Gastrocnemius medialis (tissue), 4 donors: Measurements from ENCODE around the gene SCNN1G. TPM values are rescaled to one million over a fixed set of nuclear protein-coding genes. Genes with fewer than 3 reads are reported as not detected.

Source experiments
- ATAC-seq, 2 donors: fragments of 150-250 bp; one replicate each; pipeline ENCODE4 v1.9.1; 2016
- DNase-seq, 2 donors: peaks; one replicate each; pipeline ENCODE4 v3.0.0-alpha.2; 2019
- H3K27ac ChIP-seq, 4 donors: fragments of 200-600 bp; sonication (generic); 1 replicate in 1 of 4; 2 replicates in 3 of 4; pipeline ENCODE4 v1.5.1; 2016 to 2018; ENCODE audit warnings: mild to moderate bottlenecking in 2 of 4, moderate library complexity in 1 of 4
- H3K27me3 ChIP-seq, 3 donors: fragments of 200-600 bp; sonication (generic) in 2 of 3; 1 replicate in 1 of 3; 2 replicates in 2 of 3; pipeline versions ENCODE4 v1.5.1 to v1.6.0; 2016 to 2019; ENCODE audit warnings: mild to moderate bottlenecking in 1 of 3, moderate library complexity in 1 of 3
- H3K36me3 ChIP-seq, 2 donors: fragments of 200-600 bp; sonication (generic) in 1 of 2; one replicate each; pipeline ENCODE4 v1.5.1; 2017 to 2018
- H3K4me1 ChIP-seq, 2 donors: fragments of 200-600 bp; sonication (generic) in 1 of 2; one replicate each; pipeline ENCODE4 v1.5.1; 2016 to 2017; ENCODE audit warnings: mild to moderate bottlenecking in 2 of 2
- H3K4me3 ChIP-seq, 4 donors: fragments of 200-600 bp; sonication (generic) in 3 of 4; 1 replicate in 1 of 4; 2 replicates in 3 of 4; pipeline ENCODE4 v1.5.1; 2016 to 2019; ENCODE audit warnings: mild to moderate bottlenecking in 2 of 4
- H3K9me3 ChIP-seq, 3 donors: fragments of 200-600 bp; sonication (generic) in 2 of 3; 1 replicate in 1 of 3; 2 replicates in 2 of 3; pipeline ENCODE4 v1.5.1; 2016 to 2019
- POLR2A ChIP-seq, 2 donors: fragments of 450-650 bp; IDR thresholded peaks; one replicate each; pipeline ENCODE4 v1.6.1; 2017; ENCODE audit warnings: antibody characterized with exemption in 2 of 2, mild to moderate bottlenecking in 2 of 2, moderate library complexity in 2 of 2
- in situ Hi-C, 4 donors: fragments of 200-750 bp; cut with MboI; loops; one replicate each; pipeline versions ENCODE4 v1.15.0 to v1.8.0; 2017; ENCODE audit warnings: low sequenced_read_pairs in 4 of 4
- intact Hi-C: fragments of 100-400 bp; cut with DNase I; formaldehyde crosslinking; loops from one replicate; pipeline ENCODE4 v1.15.1; 2023; ENCODE audit warnings: low total_unique reads
- total RNA-seq, 4 donors: library from RNA; depleted of rRNA; stranded (reverse); fragments of >200 nt; gene quantifications; one replicate each; pipeline versions ENCODE4 v1.1.0 to v1.2.3, GENCODE V29; 2016
- TF ChIP-seq, protein P1 (sequence below), 5 experiments: fragments of 450-650 bp in 3 of 5; fragments of 200-600 bp in 2 of 5; sonication (generic) in 2 of 5; IDR thresholded peaks in 4 of 5; conservative IDR thresholded peaks in 1 of 5; 1 replicate in 4 of 5; 2 replicates in 1 of 5; pipeline ENCODE4 v1.5.1; 2016 to 2019; ENCODE audit warnings: antibody characterized with exemption in 5 of 5, mild to moderate bottlenecking in 3 of 5, moderate library complexity in 3 of 5

Gene SCNN1G
- total RNA-seq, 4 donors from 2014 or later: 0.58 TPM; not detected in 3

DNA sequence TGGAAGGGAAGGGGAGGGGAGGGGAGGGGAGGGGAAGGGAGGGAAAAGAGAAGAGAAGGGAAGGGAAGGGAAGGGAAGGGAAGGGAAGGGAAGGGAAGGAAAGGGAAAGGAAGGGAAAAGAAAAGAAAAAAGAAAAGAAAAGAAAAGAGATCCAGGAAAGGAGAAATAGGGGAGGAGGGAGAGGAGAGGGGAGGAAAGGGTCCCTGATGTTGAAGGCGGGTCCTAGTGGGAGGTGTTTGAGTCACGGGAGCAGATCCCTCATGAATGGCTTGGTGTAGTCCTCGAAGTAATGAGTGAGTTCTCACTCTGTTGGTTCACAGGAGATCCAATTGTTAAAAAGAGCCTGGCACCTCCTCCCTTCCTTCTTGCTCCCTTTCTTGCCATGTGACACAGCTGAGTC lies 26.4 kb upstream of the SCNN1G start:
- Histone ChIP-seq H3K4me1 (no peaks in the 10 kb centered on the region), H3K4me3 (no peak overlapping the region), H3K27ac (no peak overlapping the region), H3K9me3 (no peaks in the 10 kb centered on the region), H3K27me3 (no peaks in the 10 kb centered on the region), H3K36me3 (no peaks in the 10 kb centered on the region)
- TF ChIP-seq, protein P1, sequence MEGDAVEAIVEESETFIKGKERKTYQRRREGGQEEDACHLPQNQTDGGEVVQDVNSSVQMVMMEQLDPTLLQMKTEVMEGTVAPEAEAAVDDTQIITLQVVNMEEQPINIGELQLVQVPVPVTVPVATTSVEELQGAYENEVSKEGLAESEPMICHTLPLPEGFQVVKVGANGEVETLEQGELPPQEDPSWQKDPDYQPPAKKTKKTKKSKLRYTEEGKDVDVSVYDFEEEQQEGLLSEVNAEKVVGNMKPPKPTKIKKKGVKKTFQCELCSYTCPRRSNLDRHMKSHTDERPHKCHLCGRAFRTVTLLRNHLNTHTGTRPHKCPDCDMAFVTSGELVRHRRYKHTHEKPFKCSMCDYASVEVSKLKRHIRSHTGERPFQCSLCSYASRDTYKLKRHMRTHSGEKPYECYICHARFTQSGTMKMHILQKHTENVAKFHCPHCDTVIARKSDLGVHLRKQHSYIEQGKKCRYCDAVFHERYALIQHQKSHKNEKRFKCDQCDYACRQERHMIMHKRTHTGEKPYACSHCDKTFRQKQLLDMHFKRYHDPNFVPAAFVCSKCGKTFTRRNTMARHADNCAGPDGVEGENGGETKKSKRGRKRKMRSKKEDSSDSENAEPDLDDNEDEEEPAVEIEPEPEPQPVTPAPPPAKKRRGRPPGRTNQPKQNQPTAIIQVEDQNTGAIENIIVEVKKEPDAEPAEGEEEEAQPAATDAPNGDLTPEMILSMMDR (IDR thresholded peaks at IDR 0.05 in 4 of 5, conservative IDR thresholded peaks at IDR 0.05 in 1 of 5): no peak
- TF ChIP-seq POLR2A (IDR thresholded peaks at IDR 0.05): no peak
- in situ Hi-C loops: loop anchor here in 1 of 4 donors (10.0 kb wide), 1 partner anchor 81 kb away; no protein-coding TSS in a partner anchor
- DNase-seq: no peak
- intact Hi-C loops: no loop called here
- ATAC-seq: no peak

DNA sequence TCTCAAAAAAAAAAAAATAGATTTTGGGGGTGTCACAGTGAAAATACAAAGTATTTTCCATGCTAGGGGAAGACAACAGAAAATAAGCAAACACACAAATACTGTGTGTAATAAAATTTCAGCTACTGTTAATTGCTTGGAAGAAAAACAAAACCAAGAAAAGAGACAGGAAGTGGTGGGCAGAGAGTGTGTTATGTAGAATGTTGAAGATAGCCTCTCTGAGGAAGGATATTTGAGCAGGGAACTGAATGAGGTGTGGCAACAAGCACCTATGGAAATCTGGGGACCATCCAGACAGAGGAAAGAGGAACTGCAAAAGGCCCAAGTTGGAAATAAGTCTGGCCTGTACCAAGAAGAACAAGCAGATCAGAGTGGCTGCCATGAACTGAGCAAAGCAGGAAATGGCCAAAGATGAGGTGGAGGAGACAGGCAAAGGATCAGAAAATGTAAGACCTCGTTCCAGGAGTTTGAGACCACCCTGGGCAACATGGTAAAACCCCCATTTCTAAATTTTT lies 25.5 kb upstream of the SCNN1G start:
- intact Hi-C loops: no loop called here
- ATAC-seq (no peak), DNase-seq (no peak)
- Histone ChIP-seq H3K4me1 (no peaks in the 10 kb centered on the region), H3K36me3 (no peaks in the 10 kb centered on the region), H3K4me3 (no peak overlapping the region), H3K27me3 (no peaks in the 10 kb centered on the region), H3K9me3 (no peaks in the 10 kb centered on the region), H3K27ac (no peak overlapping the region)
- in situ Hi-C loops: loop anchor here in 1 of 4 donors (10.0 kb wide), 1 partner anchor 82 kb away; no protein-coding TSS in a partner anchor
- TF ChIP-seq POLR2A (IDR thresholded peaks at IDR 0.05): no peak
- TF ChIP-seq, protein P1 (IDR thresholded peaks at IDR 0.05 in 4 of 5, conservative IDR thresholded peaks at IDR 0.05 in 1 of 5): no peak

DNA sequence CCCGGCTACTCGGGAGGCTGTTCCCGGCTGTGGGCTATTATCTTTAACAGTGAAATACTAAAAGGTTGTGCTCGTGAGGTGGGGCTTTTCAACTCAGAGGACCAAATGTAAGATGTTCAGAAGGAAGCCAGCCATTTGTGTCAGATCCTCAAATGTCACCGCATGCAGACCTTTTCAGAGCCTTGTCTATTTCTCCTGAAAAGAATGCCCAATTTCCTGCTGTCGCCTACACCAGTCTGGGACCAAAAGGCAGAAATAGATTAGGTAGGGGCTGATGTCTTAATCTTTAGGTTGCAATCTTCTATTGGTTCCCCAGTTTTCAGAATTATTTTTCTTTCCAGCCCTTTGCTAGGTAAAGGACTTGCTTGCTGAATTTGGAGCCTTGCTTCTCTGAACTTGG lies 24.4 kb upstream of the SCNN1G start:
- Histone ChIP-seq H3K4me1 (no peaks in the 10 kb centered on the region), H3K9me3 (no peaks in the 10 kb centered on the region), H3K27me3 (no peaks in the 10 kb centered on the region), H3K27ac (no peak overlapping the region), H3K36me3 (no peaks in the 10 kb centered on the region), H3K4me3 (no peak overlapping the region)
- TF ChIP-seq, protein P1 (IDR thresholded peaks at IDR 0.05 in 4 of 5, conservative IDR thresholded peaks at IDR 0.05 in 1 of 5): no peak
- TF ChIP-seq POLR2A (IDR thresholded peaks at IDR 0.05): no peak
- intact Hi-C loops: no loop called here
- in situ Hi-C loops: loop anchor here in 1 of 4 donors (10.0 kb wide), 1 partner anchor 83 kb away; no protein-coding TSS in a partner anchor
- DNase-seq: no peak
- no peak for ATAC-seq

DNA sequence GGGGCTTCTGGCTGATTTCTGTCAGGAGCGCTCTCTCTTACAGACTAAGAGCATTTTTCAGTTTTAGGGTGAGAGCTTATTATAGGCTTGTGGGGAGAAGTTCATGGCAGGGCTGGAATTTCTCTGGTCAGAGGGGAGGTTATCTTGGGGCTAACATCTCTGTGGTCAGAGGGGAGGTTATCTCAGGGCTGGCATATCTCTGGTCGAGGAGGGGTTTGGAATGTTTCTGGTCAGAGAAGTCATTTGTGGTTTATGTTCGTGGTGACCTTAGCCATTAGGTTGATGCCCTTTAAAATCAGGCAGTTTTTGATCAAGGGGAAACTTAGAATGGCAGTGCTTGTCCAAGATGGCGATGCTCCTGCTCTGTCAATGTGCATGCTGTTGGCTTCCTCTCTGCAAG lies 22.5 kb upstream of the SCNN1G start:
- intact Hi-C loops: no loop called here
- no peaks in the 10 kb centered on the region for H3K36me3 ChIP-seq
- H3K9me3 ChIP-seq: no peaks in the 10 kb centered on the region
- no peaks in the 10 kb centered on the region for H3K4me1 ChIP-seq
- no peak overlapping the region for H3K27ac ChIP-seq
- in situ Hi-C loops: no loop called here
- DNase-seq (no peak), ATAC-seq (no peak)
- H3K4me3 ChIP-seq: no peak overlapping the region
- no peaks in the 10 kb centered on the region for H3K27me3 ChIP-seq
- TF ChIP-seq POLR2A (IDR thresholded peaks at IDR 0.05): no peak
- TF ChIP-seq, protein P1 (IDR thresholded peaks at IDR 0.05 in 4 of 5, conservative IDR thresholded peaks at IDR 0.05 in 1 of 5): no peak

DNA sequence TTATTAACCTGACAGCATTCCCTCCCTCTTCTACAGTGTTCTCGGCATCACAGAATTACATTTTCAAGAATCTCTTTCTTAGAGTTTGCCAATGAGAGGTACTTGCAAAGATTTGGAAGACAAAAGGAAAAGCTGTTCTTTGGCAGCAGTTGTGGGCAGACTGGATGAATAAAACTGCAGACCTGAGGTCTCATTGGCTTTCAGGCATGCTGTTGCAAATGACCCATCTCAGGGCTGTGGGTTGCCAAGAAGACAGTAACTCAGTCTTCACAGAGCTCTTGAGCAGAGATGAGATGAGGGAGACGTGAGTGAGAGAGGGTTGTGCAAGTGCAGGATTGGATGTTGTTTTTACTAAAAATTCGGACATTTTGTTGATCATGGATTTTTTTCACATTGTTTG lies 22.0 kb upstream of the SCNN1G start:
- no peak for ATAC-seq
- no peak for TF ChIP-seq POLR2A (IDR thresholded peaks at IDR 0.05)
- TF ChIP-seq, protein P1 (IDR thresholded peaks at IDR 0.05 in 4 of 5, conservative IDR thresholded peaks at IDR 0.05 in 1 of 5): no peak

More for the DNA sequence above, 22.0 kb upstream of the SCNN1G start:
- H3K4me3 ChIP-seq: no peak overlapping the region
- intact Hi-C loops (no loop called here), in situ Hi-C loops (no loop called here)
- no peaks in the 10 kb centered on the region for H3K4me1 ChIP-seq
- no peaks in the 10 kb centered on the region for H3K36me3 ChIP-seq
- no peak overlapping the region for H3K27ac ChIP-seq
- no peaks in the 10 kb centered on the region for H3K9me3 ChIP-seq
- no peak for DNase-seq
- peaks cover 0 to 3% (median 0%) of the 10 kb centered on the region in 3 donors for H3K27me3 ChIP-seq
